PC-3 (cell line): ENCODE data around the gene UBE2Q1. TPM values are rescaled to one million over a fixed set of nuclear protein-coding genes. Genes with fewer than 3 reads are reported as not detected.

Experiments
- ATAC-seq: fragments of 200-7000 bp; cut with Tn5 transposase; 2 replicates; pipeline ENCODE4 v1.9.1; 2020; ENCODE audit warnings: mild to moderate bottlenecking, moderate library complexity
- BruUV-seq: library from RNA; stranded (reverse); fragments of 400-500 nt; replicated peaks from 2 replicates; lab custom pipeline; 2021; lab: Mats Ljungman, UMichigan
- CTCF ChIA-PET: fragments of 300-600 bp; sonication (Branson Sonifier 250); formaldehyde crosslinking; loops from one replicate; lab custom pipeline; 2022; ENCODE audit warnings: antibody characterized with exemption; lab: Charles Lee
- POLR2A ChIA-PET: fragments of 300-600 bp; sonication (Branson Sonifier 250); formaldehyde crosslinking; loops from one replicate; lab custom pipeline; 2022; ENCODE audit warnings: antibody characterized with exemption; ENCODE audit not compliant: unreplicated experiment; lab: Charles Lee
- DNase-seq: peaks from one replicate; pipeline ENCODE4 v3.0.0-alpha.2; 2015
- H2AFZ ChIP-seq: fragments of 300-600 bp; sonication (generic); 2 replicates; pipeline ENCODE4 v1.6.0; 2016; ENCODE audit warnings: antibody characterized with exemption, low read length
- H3F3A ChIP-seq: fragments of 300-600 bp; sonication (generic); one replicate; pipeline ENCODE4 v1.6.0; 2017; ENCODE audit warnings: antibody characterized with exemption, low read length, control low read depth, mild to moderate bottlenecking; ENCODE audit not compliant: unreplicated experiment
- H3K27ac ChIP-seq: fragments of 300-600 bp; sonication (generic); 2 replicates; pipeline ENCODE4 v1.5.1; 2016; ENCODE audit warnings: mild to moderate bottlenecking, low read length
- H3K27me3 ChIP-seq: fragments of 300-600 bp; sonication (generic); 2 replicates; pipeline ENCODE4 v1.6.1; 2016; ENCODE audit warnings: low read length, mixed read lengths
- H3K36me3 ChIP-seq: fragments of 300-600 bp; sonication (generic); 2 replicates; pipeline ENCODE4 v1.6.1; 2016; ENCODE audit warnings: low read depth, mixed run types, low read length, mixed read lengths
- H3K4me1 ChIP-seq: fragments of 300-600 bp; sonication (generic); 2 replicates; pipeline ENCODE4 v1.5.1; 2016; ENCODE audit warnings: low read length; ENCODE audit not compliant: insufficient read depth
- H3K4me2 ChIP-seq: fragments of 300-600 bp; sonication (generic); 2 replicates; pipeline ENCODE4 v1.6.0; 2016; ENCODE audit warnings: low read length
- H3K4me3 ChIP-seq: fragments of 300-600 bp; sonication (generic); 2 replicates; pipeline ENCODE4 v1.5.1; 2016; ENCODE audit warnings: mild to moderate bottlenecking, low read length, mixed read lengths
- H3K79me2 ChIP-seq: fragments of 300-600 bp; sonication (generic); 2 replicates; pipeline ENCODE4 v1.6.1; 2017; ENCODE audit warnings: low read length, mixed read lengths
- H3K9ac ChIP-seq: fragments of 300-600 bp; sonication (generic); 2 replicates; pipeline ENCODE4 v1.6.0; 2016; ENCODE audit warnings: mild to moderate bottlenecking, low read length
- H3K9me2 ChIP-seq: fragments of 300-600 bp; sonication (generic); replicated peaks from 2 replicates; pipeline ENCODE4 v1.6.1; 2016; ENCODE audit warnings: mixed run types, low read length, mixed read lengths
- H3K9me3 ChIP-seq: fragments of 300-600 bp; sonication (generic); 2 replicates; pipeline ENCODE4 v1.6.1; 2016; ENCODE audit warnings: low read length, mixed read lengths
- H4K20me1 ChIP-seq: fragments of 300-600 bp; sonication (generic); 2 replicates; pipeline ENCODE4 v1.6.1; 2016; ENCODE audit warnings: low read length, mixed read lengths
- EZH2 ChIP-seq: fragments of 300-600 bp; sonication (generic); IDR thresholded peaks from one replicate; pipeline ENCODE4 v1.6.1; 2017; ENCODE audit warnings: antibody characterized with exemption, mild to moderate bottlenecking, low read length; ENCODE audit not compliant: unreplicated experiment
- EZH2phosphoT487 ChIP-seq: fragments of 300-600 bp; sonication (generic); IDR thresholded peaks from 2 replicates; pipeline ENCODE4 v1.6.1; 2018; ENCODE audit warnings: mild to moderate bottlenecking, antibody characterized with exemption, low read length, borderline replicate concordance
- intact Hi-C: fragments of 100-400 bp; cut with micrococcal nuclease; formaldehyde crosslinking; loops from 2 replicates; pipeline ENCODE4 v1.9.0; 2023
- total RNA-seq: library from RNA; depleted of rRNA; stranded (reverse); fragments of >200 nt; gene quantifications from 2 replicates; pipeline ENCODE4 v1.2.3, GENCODE V29; 2014
- TF ChIP-seq, protein P1 (sequence below): fragments of 300-600 bp; sonication (generic); conservative IDR thresholded peaks from 2 replicates; pipeline ENCODE4 v1.5.1; 2017; ENCODE audit warnings: antibody characterized with exemption, low read depth, mild to moderate bottlenecking, low read length

The UBE2Q1 gene
- total RNA-seq, 1 experiment from 2014 or later, result 40.0 TPM

DNA sequence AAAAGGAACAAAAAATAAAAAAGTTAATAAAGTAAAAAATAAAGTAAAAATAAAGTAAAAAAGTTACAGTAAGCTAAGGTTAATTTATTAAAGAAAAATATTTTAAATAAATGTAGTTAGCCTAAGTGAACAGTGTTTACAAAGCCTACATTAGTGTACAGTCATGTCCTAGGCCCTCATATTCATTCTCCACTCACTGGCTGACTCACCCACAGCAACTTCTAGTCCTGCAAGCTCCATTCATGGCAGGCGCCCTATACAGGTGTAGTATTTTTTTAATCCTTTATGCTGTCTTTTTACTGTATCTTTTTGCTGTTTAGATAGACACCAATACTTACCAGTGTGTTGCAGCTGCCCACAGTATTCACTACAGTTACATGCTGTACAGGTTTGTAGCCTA lies 37.2 kb upstream of the UBE2Q1 start:
- CTCF ChIA-PET, result interaction anchor here (0.9 kb wide), 1 partner anchor 36 kb away, joined by 6 read pairs; no protein-coding TSS in a partner anchor
- intact Hi-C loops, result no loop called here

DNA sequence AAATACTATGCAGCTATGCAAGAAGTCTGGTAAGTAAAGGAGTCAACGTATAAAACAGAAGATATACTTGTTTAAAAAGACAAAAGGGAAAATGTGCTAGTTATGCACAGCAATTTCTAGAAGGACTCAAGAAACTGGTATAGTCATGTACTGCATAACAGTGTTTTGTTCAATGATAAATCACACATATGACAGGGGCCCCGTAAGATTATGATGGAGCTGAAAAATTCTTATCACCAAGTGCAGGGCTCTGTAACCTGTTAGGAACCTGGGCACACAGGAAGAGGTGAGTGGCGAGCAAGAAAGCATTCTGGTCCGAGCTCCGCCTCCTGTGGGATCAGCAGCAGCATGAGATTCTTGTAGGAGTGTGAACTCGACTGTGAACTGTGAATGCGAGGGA lies 36.3 kb upstream of the UBE2Q1 start:
- CTCF ChIA-PET, result interaction anchor here (0.9 kb wide), 1 partner anchor 35 kb away, joined by 6 read pairs; no protein-coding TSS in a partner anchor
- no TSS peak for BruUV-seq

More for the DNA sequence above, 37.2 kb upstream of the UBE2Q1 start:
- Histone ChIP-seq H3K4me1 (peaks cover 7% of the 10 kb centered on the region), H3K4me3 (no peak overlapping the region), H3K9ac (no peak overlapping the region), H2AFZ (no peak overlapping the region), H3F3A (no peaks in the 10 kb centered on the region), H3K4me2 (no peak overlapping the region), H3K9me2 (no peaks in the 10 kb centered on the region), H3K36me3 (peaks cover 74% of the 10 kb centered on the region), H3K79me2 (peaks cover 26% of the 10 kb centered on the region), H4K20me1 (peaks cover 14% of the 10 kb centered on the region; the same call in 1 of the 2 replicates), H3K9me3 (no peaks in the 10 kb centered on the region), H3K27ac (no peak overlapping the region), H3K27me3 (no peaks in the 10 kb centered on the region)
- DNase-seq (peak; percentile 78), ATAC-seq (peak; percentile 99)
- TF ChIP-seq, protein P1, sequence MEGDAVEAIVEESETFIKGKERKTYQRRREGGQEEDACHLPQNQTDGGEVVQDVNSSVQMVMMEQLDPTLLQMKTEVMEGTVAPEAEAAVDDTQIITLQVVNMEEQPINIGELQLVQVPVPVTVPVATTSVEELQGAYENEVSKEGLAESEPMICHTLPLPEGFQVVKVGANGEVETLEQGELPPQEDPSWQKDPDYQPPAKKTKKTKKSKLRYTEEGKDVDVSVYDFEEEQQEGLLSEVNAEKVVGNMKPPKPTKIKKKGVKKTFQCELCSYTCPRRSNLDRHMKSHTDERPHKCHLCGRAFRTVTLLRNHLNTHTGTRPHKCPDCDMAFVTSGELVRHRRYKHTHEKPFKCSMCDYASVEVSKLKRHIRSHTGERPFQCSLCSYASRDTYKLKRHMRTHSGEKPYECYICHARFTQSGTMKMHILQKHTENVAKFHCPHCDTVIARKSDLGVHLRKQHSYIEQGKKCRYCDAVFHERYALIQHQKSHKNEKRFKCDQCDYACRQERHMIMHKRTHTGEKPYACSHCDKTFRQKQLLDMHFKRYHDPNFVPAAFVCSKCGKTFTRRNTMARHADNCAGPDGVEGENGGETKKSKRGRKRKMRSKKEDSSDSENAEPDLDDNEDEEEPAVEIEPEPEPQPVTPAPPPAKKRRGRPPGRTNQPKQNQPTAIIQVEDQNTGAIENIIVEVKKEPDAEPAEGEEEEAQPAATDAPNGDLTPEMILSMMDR, result no peak
- no peak for TF ChIP-seq EZH2phosphoT487
- TF ChIP-seq EZH2, result no peak
- POLR2A ChIA-PET, result interaction anchor here (0.6 to 0.7 kb wide), 3 partner anchors 120 to 1384 kb away, joined by 3 to 7 read pairs (median 4); no protein-coding TSS in a partner anchor
- no TSS peak for BruUV-seq

More for the DNA sequence above, 36.3 kb upstream of the UBE2Q1 start:
- H3K9me3 ChIP-seq, result no peaks in the 10 kb centered on the region
- DNase-seq, result no peak
- H3K79me2 ChIP-seq, result peaks cover 22% of the 10 kb centered on the region
- ATAC-seq, result no peak
- intact Hi-C loops, result no loop called here
- H4K20me1 ChIP-seq, result peaks cover 14% of the 10 kb centered on the region; the same call in 1 of the 2 replicates
- POLR2A ChIA-PET, result interaction anchor here (0.6 kb wide), 1 partner anchor 1384 kb away, joined by 4 read pairs; no protein-coding TSS in a partner anchor
- H3K9me2 ChIP-seq, result no peaks in the 10 kb centered on the region
- no peaks in the 10 kb centered on the region for H3F3A ChIP-seq
- H3K36me3 ChIP-seq, result peaks cover 81% of the 10 kb centered on the region
- peaks cover 7% of the 10 kb centered on the region for H3K4me1 ChIP-seq
- H2AFZ ChIP-seq, result no peak overlapping the region
- no peak overlapping the region for H3K4me2 ChIP-seq
- TF ChIP-seq, protein P1, result no peak
- TF ChIP-seq EZH2, result no peak
- no peak for TF ChIP-seq EZH2phosphoT487
- H3K27ac ChIP-seq, result no peak overlapping the region
- H3K4me3 ChIP-seq, result no peak overlapping the region
- H3K27me3 ChIP-seq, result no peaks in the 10 kb centered on the region
- no peak overlapping the region for H3K9ac ChIP-seq
